Effector memory CD4-positive, alpha-beta T cell (primary cell): ENCODE data around the gene COA7.
"Not testable (repeated sequence)": the region's sequence is repeated elsewhere in the genome, so short reads cannot be mapped to it uniquely, and the experiment has no call there.

Experiments
- DNase-seq, 3 donors: peaks; one replicate each; pipeline ENCODE4 v3.0.0-alpha.2; 2020
- H3K27ac ChIP-seq: 2 replicates; pipeline ENCODE4 v1.7.0; 2013; ENCODE audit warnings: mild to moderate bottlenecking, low read length, moderate library complexity; ENCODE audit not compliant: insufficient read depth, poor library complexity, severe bottlenecking
- H3K27me3 ChIP-seq: replicated peaks from 2 replicates; pipeline ENCODE4 v1.7.0; 2013; ENCODE audit warnings: mild to moderate bottlenecking, low read length; ENCODE audit not compliant: insufficient read depth, control insufficient read depth, poor library complexity, severe bottlenecking
- H3K36me3 ChIP-seq: 2 replicates; pipeline ENCODE4 v1.7.0; 2013; ENCODE audit warnings: mild to moderate bottlenecking, low read length, moderate library complexity; ENCODE audit not compliant: control insufficient read depth, insufficient read depth
- H3K4me1 ChIP-seq: 2 replicates; pipeline ENCODE4 v1.7.0; 2013; ENCODE audit warnings: low read length, mild to moderate bottlenecking; ENCODE audit not compliant: control insufficient read depth, insufficient read depth, poor library complexity, severe bottlenecking
- H3K4me3 ChIP-seq: 2 replicates; pipeline ENCODE4 v1.7.0; 2013; ENCODE audit warnings: low read length, low read depth, mild to moderate bottlenecking; ENCODE audit not compliant: insufficient read depth, poor library complexity, severe bottlenecking
- H3K9me3 ChIP-seq: 2 replicates; pipeline ENCODE4 v1.7.0; 2013; ENCODE audit warnings: mild to moderate bottlenecking, low read length, moderate library complexity; ENCODE audit not compliant: control insufficient read depth

Gene COA7

DNA sequence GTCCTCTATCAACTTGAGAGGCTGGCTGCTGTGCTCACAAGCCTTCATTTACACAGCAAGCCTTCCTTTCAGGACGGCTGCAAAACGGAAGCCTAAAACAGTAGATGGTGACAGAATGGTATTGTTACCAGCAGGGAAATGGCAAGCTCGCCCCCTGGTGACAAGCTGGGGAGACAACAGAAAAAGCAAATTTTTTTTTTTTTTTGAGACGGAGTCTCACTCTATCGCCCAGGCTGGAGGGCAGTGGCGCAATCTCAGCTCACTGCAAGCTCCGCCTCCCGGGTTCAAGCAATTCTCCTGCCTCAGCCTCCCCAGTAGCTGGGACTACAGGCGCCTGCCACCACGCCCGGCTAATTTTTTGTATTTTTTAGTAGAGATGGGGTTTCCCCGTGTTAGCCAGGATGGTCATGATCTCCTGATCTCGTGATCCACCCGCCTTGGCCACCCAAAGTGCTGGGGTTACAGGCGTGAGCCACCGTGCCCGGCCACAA is 11.8 kb downstream of the COA7 start:
- not testable (repeated sequence) for H3K4me3 ChIP-seq, H3K27ac ChIP-seq, H3K9me3 ChIP-seq, H3K4me1 ChIP-seq, H3K27me3 ChIP-seq
- DNase-seq, result peak; percentile 49 to 67 (median 53)
- H3K36me3 ChIP-seq, result peaks cover 14% of the 10 kb centered on the region

DNA sequence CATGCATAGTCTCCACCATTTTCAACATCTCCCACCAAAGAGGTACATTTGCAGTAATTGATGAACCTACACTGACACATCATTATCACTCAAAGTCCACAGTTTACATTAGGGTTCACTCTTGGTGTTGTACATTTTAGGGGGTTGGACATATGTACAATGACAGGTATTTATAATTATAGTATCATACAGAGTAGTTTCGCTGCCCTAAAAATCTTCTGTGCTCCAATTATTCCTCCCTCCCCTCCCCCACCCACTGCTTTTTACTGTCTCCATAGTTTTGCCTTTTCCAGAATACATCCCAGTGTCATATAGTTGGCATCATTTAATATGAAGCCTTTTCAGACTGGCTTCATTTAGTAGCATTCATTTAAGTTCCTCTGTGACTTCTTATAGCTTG is 13.6 kb downstream of the COA7 start:
- Histone ChIP-seq H3K4me1 (no peaks in the 10 kb centered on the region), H3K27me3 (no peaks in the 10 kb centered on the region), H3K4me3 (no peak overlapping the region), H3K27ac (no peak overlapping the region), H3K9me3 (no peaks in the 10 kb centered on the region), H3K36me3 (peaks cover 14% of the 10 kb centered on the region)
- DNase-seq, result no peak

DNA sequence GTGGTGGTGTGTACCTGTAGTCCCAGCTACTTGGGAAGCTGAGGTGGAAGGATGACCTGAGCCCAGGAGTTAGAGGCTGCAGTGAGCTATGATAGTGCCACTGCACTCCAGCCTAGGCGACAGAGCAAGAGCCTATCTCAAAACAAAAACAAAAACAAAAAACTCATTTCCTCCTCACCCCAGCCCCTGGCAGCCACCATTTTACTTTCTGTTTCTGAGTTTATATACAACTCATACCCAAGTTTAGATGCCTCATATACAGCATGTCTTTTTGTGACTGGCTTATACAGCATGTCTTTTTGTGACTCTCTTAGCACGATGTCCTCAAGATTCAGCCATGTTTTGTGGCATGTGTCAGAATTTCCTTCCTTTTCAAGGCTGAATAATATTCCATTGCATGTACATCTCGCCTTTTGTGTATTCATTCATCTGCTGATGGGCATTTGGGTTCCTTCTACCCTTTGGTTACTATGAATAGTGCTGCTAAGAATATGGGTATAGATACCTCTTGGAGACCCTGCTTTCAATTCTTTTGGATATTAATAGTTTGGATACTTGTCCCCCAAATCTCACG is 14.7 kb downstream of the COA7 start:
- Histone ChIP-seq H3K9me3 (no peaks in the 10 kb centered on the region), H3K4me3 (no peak overlapping the region), H3K27ac (no peak overlapping the region), H3K36me3 (peaks cover 14% of the 10 kb centered on the region), H3K27me3 (no peaks in the 10 kb centered on the region), H3K4me1 (no peaks in the 10 kb centered on the region)
- DNase-seq, result no peak

DNA sequence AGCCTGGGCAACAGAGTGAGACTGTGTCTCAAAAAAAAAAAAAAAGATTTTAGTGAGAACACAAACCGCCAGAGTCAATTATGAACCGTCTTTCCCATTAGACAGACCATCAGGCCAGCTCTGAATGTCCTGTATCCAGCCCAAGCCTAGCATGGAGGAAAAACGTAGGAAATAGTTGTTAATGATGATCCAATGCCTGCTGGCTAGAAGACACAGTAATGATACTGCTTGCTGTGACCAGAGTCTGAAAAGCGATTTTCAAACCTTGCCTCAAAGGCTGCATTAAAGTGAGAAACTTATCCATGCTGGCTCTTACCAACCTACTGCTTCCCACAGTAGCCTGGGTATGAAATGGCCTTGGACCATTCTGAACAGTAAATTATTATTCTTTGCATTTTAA is 17.0 kb downstream of the COA7 start:
- H3K4me3 ChIP-seq, result no peak overlapping the region
- H3K36me3 ChIP-seq, result no peaks in the 10 kb centered on the region
- no peaks in the 10 kb centered on the region for H3K4me1 ChIP-seq
- DNase-seq, result no peak
- no peaks in the 10 kb centered on the region for H3K9me3 ChIP-seq
- H3K27ac ChIP-seq, result no peak overlapping the region
- H3K27me3 ChIP-seq, result no peaks in the 10 kb centered on the region

DNA sequence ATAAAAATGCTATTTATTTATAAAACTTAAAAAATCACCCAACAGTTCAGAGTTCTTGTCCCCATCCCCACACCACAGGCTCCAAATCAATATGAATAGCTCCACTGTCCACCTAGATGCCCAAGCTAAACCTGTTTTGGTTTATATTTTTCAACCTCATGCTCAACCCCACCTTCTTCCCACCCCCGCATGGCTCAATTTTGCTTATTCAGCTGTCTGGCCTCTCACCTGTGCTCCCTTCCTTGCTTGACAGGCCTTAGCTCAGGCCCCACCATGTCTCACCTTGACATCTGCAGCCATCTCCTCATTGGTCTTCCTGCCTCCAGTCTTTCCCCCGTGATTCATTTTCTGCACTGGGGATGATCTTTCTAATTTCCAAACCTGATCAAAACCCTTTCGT is 17.8 kb downstream of the COA7 start:
- H3K27me3 ChIP-seq, result no peaks in the 10 kb centered on the region
- H3K36me3 ChIP-seq, result no peaks in the 10 kb centered on the region
- no peak overlapping the region for H3K4me3 ChIP-seq
- H3K9me3 ChIP-seq, result no peaks in the 10 kb centered on the region
- no peaks in the 10 kb centered on the region for H3K4me1 ChIP-seq
- DNase-seq, result no peak
- H3K27ac ChIP-seq, result no peak overlapping the region

DNA sequence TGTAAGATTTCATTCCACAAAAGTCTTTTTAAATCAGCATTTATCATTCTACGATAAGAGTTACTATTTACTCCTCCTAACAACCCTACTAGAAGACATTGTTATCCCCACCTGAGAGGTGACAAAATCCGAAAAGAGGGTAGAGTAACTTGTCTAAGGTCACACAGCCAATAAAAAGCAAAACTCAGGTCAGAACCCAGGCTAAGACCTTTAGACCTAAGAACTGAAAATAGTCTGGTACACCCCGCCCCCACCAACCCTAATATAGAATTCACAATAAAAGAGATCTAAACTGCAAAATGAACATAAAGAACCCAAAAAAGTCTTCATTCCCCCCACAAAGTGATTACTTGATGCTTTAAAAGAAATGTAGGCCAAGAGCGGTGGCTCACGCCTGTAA is 18.6 kb downstream of the COA7 start:
- H3K27ac ChIP-seq, result no peak overlapping the region
- H3K9me3 ChIP-seq, result no peaks in the 10 kb centered on the region
- DNase-seq, result no peak
- H3K4me3 ChIP-seq, result no peak overlapping the region
- H3K27me3 ChIP-seq, result no peaks in the 10 kb centered on the region
- H3K36me3 ChIP-seq, result no peaks in the 10 kb centered on the region
- H3K4me1 ChIP-seq, result no peaks in the 10 kb centered on the region

DNA sequence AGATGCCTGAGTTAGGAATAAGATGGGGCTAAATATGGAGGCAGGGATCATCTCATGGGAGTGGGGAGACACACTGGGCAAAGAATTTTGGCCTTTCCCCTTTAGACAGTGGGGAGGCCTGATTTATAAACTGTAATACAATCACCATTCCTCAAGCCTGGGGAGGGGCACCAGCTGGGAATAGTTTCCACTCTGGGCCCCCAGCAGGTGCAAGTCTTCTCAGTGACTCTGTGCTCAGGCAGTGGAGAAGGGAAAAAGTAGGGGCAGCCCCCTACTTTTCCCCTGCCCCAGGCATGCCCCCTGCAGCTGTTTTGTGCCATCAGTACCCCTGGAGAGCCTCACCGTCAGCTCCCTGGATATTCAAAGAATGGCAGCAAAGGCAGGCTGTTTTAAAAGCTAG is 19.1 kb downstream of the COA7 start:
- H3K27ac ChIP-seq, result no peak overlapping the region
- H3K4me1 ChIP-seq, result no peaks in the 10 kb centered on the region
- H3K4me3 ChIP-seq, result no peak overlapping the region
- no peak for DNase-seq
- no peaks in the 10 kb centered on the region for H3K36me3 ChIP-seq
- H3K9me3 ChIP-seq, result no peaks in the 10 kb centered on the region
- H3K27me3 ChIP-seq, result no peaks in the 10 kb centered on the region

DNA sequence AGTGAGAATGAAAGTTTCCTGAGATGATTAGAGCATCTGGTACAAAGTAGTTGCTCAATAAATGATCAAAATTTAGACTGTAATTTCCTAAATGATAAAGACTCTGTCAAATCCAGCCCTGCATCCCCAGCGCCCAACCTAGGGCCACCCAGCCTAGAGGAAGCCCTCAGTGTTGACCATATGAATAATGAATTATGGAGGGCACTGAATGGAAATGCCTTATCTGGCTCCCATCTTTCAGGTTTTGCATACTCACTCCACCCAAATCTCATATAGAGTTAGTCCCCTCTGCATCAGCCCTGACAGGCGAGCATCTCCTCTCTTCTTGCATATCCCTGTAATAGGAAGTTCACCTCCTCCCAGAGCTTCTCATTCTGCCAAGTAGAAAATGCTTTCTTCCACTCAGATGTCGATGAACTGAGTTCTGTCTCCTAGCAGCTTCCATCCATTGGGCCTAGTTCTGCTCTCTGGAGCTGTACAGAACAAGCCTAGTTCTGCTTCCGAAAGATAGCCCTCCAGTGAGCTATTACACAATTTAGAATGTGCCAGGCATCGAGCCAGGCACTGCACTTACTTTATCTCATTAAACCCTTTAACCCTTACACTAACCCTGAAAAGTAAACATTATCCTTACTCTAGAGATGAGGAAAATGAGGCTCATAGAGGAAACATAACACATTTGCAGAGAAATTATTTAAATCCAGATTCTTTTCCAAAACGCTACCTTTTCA is 20.9 kb downstream of the COA7 start:
- Histone ChIP-seq H3K27me3 (no peaks in the 10 kb centered on the region), H3K9me3 (no peaks in the 10 kb centered on the region), H3K36me3 (peaks cover 7% of the 10 kb centered on the region), H3K4me1 (no peaks in the 10 kb centered on the region), H3K4me3 (no peak overlapping the region), H3K27ac (no peak overlapping the region)
- no peak for DNase-seq

DNA sequence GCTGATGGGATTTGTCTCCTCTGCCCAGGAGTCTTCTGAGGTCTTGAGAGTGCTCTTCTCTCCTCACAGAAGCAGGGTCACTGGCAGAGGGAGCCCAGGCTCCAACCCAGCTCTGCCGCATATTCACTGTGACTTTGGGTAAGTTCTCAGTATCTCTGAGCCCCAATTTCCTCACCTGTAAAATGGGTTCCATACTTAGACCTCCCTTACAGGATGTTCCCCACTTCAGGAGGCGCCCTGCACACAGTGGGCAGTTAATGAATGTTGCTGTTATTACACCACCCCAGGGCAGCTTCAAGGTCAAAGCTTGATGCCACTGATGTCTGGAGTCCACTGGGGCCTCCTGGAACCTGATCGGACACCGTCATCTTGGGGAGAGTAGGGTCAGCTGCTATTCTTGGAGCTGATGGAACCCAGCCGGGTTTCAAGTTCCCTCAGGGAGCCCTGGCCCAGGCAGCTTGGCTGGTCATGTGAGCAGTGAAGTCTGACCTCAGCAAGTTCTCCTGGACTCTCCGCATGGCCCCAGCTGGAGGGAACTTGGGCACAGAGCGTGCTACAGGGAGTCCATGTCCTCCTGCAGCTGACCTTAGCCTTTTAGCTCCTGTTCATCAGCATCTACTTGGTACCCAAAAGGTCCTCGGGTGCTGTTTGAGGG is 21.8 kb downstream of the COA7 start:
- Histone ChIP-seq H3K27ac (no peak overlapping the region), H3K4me1 (no peaks in the 10 kb centered on the region), H3K9me3 (no peaks in the 10 kb centered on the region)

More for the DNA sequence above, 21.8 kb downstream of the COA7 start:
- Histone ChIP-seq H3K4me3 (no peak overlapping the region), H3K36me3 (peaks cover 7% of the 10 kb centered on the region), H3K27me3 (no peaks in the 10 kb centered on the region)
- DNase-seq, result no peak
